ENCODE data around the gene NUP160. TPM values are rescaled to one million over a fixed set of nuclear protein-coding genes. Genes with fewer than 3 reads are reported as not detected.
A peak's percentile ranks its signal among the peaks of the same experiment; 100 is the strongest.

Gene NUP160
- total RNA-seq (2016; rRNA removed; fragmentation: Illumina TruSeq; extraction: Trizol) (43.5 and 90.2 TPM in 2 replicates), polyA plus RNA-seq (2011; rRNA removed) (24.3 and 28.3 TPM in 2 replicates), polyA minus RNA-seq (2011; rRNA and poly(A)+ RNA removed; ENCODE audit: low replicate concordance) (58.1 and 287 TPM in 2 replicates), Bru-seq, nascent RNA (percentile 75 among the genes with signal in this experiment), BruChase-seq, experiment 1, labeled RNA remaining after a 6-hour chase (percentile 85 among the genes with signal in this experiment), BruChase-seq, experiment 2, labeled RNA remaining after a 2-hour chase (percentile 83 among the genes with signal in this experiment)
- total RNA-seq (2016; cell fraction: cytosol; rRNA removed; fragmentation: Illumina TruSeq; extraction: Trizol; ENCODE audit: low read depth) = 8.0 and 9.8 TPM in 2 replicates
- total RNA-seq (2016; cell fraction: insoluble cytoplasmic fraction; rRNA removed; fragmentation: Illumina TruSeq; extraction: Trizol) = 42.4 and 84.6 TPM in 2 replicates
- total RNA-seq (2016; cell fraction: membrane; rRNA removed; fragmentation: Illumina TruSeq; extraction: Trizol) = 13.4 and 16.5 TPM in 2 replicates
- 55.3 and 58.7 TPM in 2 replicates for total RNA-seq (2016; cell fraction: nucleus; rRNA removed; fragmentation: Illumina TruSeq; extraction: Trizol)
- polyA plus RNA-seq (2011; cell fraction: cytosol; rRNA removed) = 15.2 and 20.7 TPM in 2 replicates
- 27.7 and 29.3 TPM in 2 replicates for polyA plus RNA-seq (2011; cell fraction: nucleus; rRNA removed)
- polyA plus RNA-seq (2012) = 22.7 and 40.1 TPM in 2 replicates
- 2.0 and 2.1 TPM in 2 replicates for polyA plus RNA-seq (2016; cell fraction: cytosol; fragmentation: Illumina TruSeq; extraction: Trizol; ENCODE audit: low read depth)
- 55.7 and 57.3 TPM in 2 replicates for polyA plus RNA-seq (2016; cell fraction: insoluble cytoplasmic fraction; fragmentation: Illumina TruSeq; extraction: Trizol; ENCODE audit: low read depth)
- 5.2 and 5.8 TPM in 2 replicates for polyA plus RNA-seq (2016; cell fraction: membrane; fragmentation: Illumina TruSeq; extraction: Trizol; ENCODE audit: low read depth)
- polyA plus RNA-seq (2016; cell fraction: nucleus; fragmentation: Illumina TruSeq; extraction: Trizol; ENCODE audit: insufficient read depth, low read depth) = 64.5 and 69.5 TPM in 2 replicates
- 35.4 and 35.5 TPM in 2 replicates for polyA minus RNA-seq (2011; cell fraction: cytosol; rRNA and poly(A)+ RNA removed)
- 66.2 and 89.3 TPM in 2 replicates for polyA minus RNA-seq (2011; cell fraction: nucleus; rRNA and poly(A)+ RNA removed)
- long read RNA-seq, experiment 1, full-length matches to known transcripts = 4 of 14 reads
- long read RNA-seq, experiment 1, partial matches to known transcripts = 7 of 14 reads
- long read RNA-seq, experiment 1, other reads (novel, unspliced or antisense) = 3 of 14 reads
- long read RNA-seq, experiment 2, full-length matches to known transcripts = 5 of 30 reads
- long read RNA-seq, experiment 2, partial matches to known transcripts = 6 of 30 reads
- long read RNA-seq, experiment 2, other reads (novel, unspliced or antisense) = 19 of 30 reads

- POLR2A ChIA-PET = interaction anchor here (0.9 to 1.1 kb wide), 7 partner anchors 8 to 421 kb away, joined by 3 to 5 read pairs (median 3); partner anchors contain the start of gene C1QTNF4
- WGBS (ENCODE audit: low lambda C conversion rate) = under 1% methylated on average over 30 of the region's 66 CpGs
- Histone ChIP-seq H3K4me3 (replicated peaks in 1 of 3; ENCODE audit: insufficient read depth in 1 of 3, low read depth in 2 of 3, low read length in 3 of 3) (peak within 1 kb of the TSS; percentile 78 to 96 (median 86)), H3K9ac (ENCODE audit: insufficient read depth, low read depth, low read length) (peak within 1 kb of the TSS; percentile 97), H3K27me3 (ENCODE audit: control insufficient read depth in 1 of 2, insufficient read depth in 2 of 2, low read length in 2 of 2) (no peaks in the 10 kb centered on the region; a peak in 2 of 5 replicates), H3K9me3 (ENCODE audit: low read length) (no peaks in the 10 kb centered on the region), H3K27ac (ENCODE audit: extremely low read length, insufficient read depth, low read length) (peak within 1 kb of the TSS; percentile 87), H3K79me2 (ENCODE audit: insufficient read depth, low read length) (peaks cover 44% of the 10 kb centered on the region), H3K4me1 (ENCODE audit: insufficient read depth, low read length) (peaks cover 58% of the 10 kb centered on the region), H4K20me1 (ENCODE audit: insufficient read depth, low read length) (no peaks in the 10 kb centered on the region), H2AFZ (ENCODE audit: low read length) (peak within 1 kb of the TSS; percentile 75), H3K36me3 (replicated peaks in 1 of 2; ENCODE audit: control insufficient read depth in 1 of 2, insufficient read depth in 2 of 2, low read length in 2 of 2) (peaks cover 8 to 26% of the 10 kb centered on the region in 2 experiments), H3K4me2 (ENCODE audit: low read depth, low read length) (peak within 1 kb of the TSS; percentile 98)
- intact Hi-C loops (cut with micrococcal nuclease; ENCODE audit: unreplicated experiment) (no loop called here), in situ Hi-C loops (cut with HindIII; ENCODE audit: extremely low pct_ligation_motif_present, low pct_unique_long_range_greater_than_20kb) (no loop called here)
- peak; percentile 91 for ATAC-seq
- peak; percentile 50 for DNase-seq (ENCODE audit: low spot score)
- CTCF ChIA-PET (ENCODE audit: low intra/inter-chr PET ratio, low total read pairs) = no interaction called here
- no TSS peak for BruUV-seq (replicated peaks)
- FAIRE-seq = no peak
- TF ChIP-seq MAX (IDR thresholded peaks at IDR 0.05) = peak; percentile 77
- no peak for TF ChIP-seq NAIF1 (CRISPR knock-in tag; IDR thresholded peaks at IDR 0.05; ENCODE audit: borderline replicate concordance)
- peak; percentile 92 for TF ChIP-seq ZGPAT (CRISPR knock-in tag; IDR thresholded peaks at IDR 0.05)
- peak; percentile 91; the same call in 1 of the 2 replicates for TF ChIP-seq ZC3H13 (CRISPR knock-in tag; IDR thresholded peaks at IDR 0.05)
- TF ChIP-seq REXO4 (CRISPR knock-in tag; IDR thresholded peaks at IDR 0.05; ENCODE audit: borderline replicate concordance) = no peak
- peak; percentile 89 for TF ChIP-seq ZHX1 (CRISPR knock-in tag; IDR thresholded peaks at IDR 0.05; ENCODE audit: low read depth)
- peak; percentile 89 for TF ChIP-seq SP4 (CRISPR knock-in tag; IDR thresholded peaks at IDR 0.05)
- TF ChIP-seq SKI (IDR thresholded peaks at IDR 0.05; ENCODE audit: partially characterized antibody) = peak; percentile 9
- peak; percentile 88 for TF ChIP-seq ETV5 (CRISPR knock-in tag; IDR thresholded peaks at IDR 0.05; ENCODE audit: borderline replicate concordance)
- TF ChIP-seq FOXA1 (IDR thresholded peaks at IDR 0.05) = no peak
- no peak for TF ChIP-seq FOXA1 (CRISPR knock-in tag; IDR thresholded peaks at IDR 0.05)
- peak; percentile 79; the same call in 1 of the 2 replicates for TF ChIP-seq HOXA9 (CRISPR knock-in tag; IDR thresholded peaks at IDR 0.05; ENCODE audit: borderline replicate concordance)
- TF ChIP-seq MTF2 (CRISPR knock-in tag; IDR thresholded peaks at IDR 0.05; ENCODE audit: borderline replicate concordance) = no peak
- peak; percentile 59 for TF ChIP-seq ZNF143 (CRISPR knock-in tag; IDR thresholded peaks at IDR 0.05)
Observed at GRCh38 chr11:47847892-47848699, at the start of gene NUP160. TSS of gene NUP160 (minus strand) at chr11:47848350. CDS start at chr11:47848318, 32 bp downstream.

Data from HepG2 (cell line).